AG10803 (cell line): ENCODE measurements around the gene S100A7A.

Source experiments
- DNase-seq: peaks from one replicate; pipeline ENCODE4 v3.0.0; 2010; ENCODE audit warnings: low read depth
- H3K4me3 ChIP-seq: 2 replicates; pipeline ENCODE4 v1.5.1; 2011; ENCODE audit warnings: mild to moderate bottlenecking, low read length, control low read depth
- TF ChIP-seq, protein P1 (sequence below): conservative IDR thresholded peaks from 2 replicates; pipeline ENCODE4 v1.5.1; 2011; ENCODE audit warnings: mild to moderate bottlenecking, low read length, control low read depth, inconsistent platforms

S100A7A gene

DNA sequence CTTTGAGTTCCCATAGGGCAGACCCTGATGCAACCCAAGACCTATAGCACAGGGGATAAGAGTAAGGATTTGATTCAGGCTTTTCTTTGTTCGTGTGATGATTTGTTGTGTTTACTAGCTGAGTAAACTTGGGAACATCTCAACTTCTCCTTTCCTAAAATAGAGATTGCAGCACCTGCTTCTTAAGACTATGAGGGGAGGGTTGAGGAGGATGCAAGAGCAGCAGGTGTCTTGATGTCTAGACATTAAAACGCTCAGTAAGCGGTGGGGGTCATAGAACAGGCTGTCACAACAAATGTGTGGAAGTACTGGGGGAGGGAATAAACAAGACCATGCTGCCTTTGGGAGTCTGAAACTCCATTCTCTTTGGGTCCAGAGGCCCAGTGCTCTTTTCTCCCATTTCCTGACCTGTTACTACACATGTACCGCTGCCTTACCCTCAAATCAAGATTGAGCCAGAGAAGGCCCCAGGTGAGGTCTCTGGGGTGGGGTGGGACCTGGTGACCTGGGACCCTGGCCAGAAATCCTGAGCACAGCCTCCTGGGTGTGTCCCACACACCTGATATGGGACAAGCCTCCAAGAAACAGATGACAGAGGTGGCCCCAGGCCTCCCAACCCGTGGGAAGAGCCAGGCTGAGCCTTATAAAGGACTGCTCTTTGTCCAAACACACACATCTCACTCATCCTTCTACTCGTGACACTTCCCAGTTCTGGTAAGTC lies at the start of gene S100A7A:
Gene S100A7A (plus strand): TSS at position 671 of the 721 bp plus-strand sequence. CDS start 1,563 bp downstream, outside the sequence.
- no peak within 1 kb of the TSS for H3K4me3 ChIP-seq
- DNase-seq, result no peak
- TF ChIP-seq, protein P1, sequence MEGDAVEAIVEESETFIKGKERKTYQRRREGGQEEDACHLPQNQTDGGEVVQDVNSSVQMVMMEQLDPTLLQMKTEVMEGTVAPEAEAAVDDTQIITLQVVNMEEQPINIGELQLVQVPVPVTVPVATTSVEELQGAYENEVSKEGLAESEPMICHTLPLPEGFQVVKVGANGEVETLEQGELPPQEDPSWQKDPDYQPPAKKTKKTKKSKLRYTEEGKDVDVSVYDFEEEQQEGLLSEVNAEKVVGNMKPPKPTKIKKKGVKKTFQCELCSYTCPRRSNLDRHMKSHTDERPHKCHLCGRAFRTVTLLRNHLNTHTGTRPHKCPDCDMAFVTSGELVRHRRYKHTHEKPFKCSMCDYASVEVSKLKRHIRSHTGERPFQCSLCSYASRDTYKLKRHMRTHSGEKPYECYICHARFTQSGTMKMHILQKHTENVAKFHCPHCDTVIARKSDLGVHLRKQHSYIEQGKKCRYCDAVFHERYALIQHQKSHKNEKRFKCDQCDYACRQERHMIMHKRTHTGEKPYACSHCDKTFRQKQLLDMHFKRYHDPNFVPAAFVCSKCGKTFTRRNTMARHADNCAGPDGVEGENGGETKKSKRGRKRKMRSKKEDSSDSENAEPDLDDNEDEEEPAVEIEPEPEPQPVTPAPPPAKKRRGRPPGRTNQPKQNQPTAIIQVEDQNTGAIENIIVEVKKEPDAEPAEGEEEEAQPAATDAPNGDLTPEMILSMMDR, result no peak

DNA sequence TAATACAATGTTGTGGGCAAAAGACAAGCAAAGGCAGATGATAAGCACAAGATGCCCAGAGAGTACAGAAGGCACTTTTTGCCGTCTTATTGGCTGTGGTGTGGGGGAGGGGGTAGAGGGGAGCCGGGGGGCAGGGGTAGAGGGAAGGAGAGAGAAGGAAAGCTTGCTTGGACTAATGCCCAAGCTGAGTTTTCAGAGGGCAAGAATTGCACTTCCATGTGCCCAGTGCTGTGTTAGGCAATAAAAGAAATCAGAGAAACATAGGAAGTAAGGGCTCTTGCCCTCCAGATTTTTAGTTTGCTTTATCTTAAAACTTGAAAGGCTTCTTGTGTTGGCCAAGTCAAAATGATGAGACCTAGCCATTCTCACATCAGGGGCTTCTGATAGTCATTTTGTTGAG lies 49.2 kb upstream of the S100A7A start:
- no peak overlapping the region for H3K4me3 ChIP-seq
- DNase-seq, result no peak
- TF ChIP-seq, protein P1, result no peak

DNA sequence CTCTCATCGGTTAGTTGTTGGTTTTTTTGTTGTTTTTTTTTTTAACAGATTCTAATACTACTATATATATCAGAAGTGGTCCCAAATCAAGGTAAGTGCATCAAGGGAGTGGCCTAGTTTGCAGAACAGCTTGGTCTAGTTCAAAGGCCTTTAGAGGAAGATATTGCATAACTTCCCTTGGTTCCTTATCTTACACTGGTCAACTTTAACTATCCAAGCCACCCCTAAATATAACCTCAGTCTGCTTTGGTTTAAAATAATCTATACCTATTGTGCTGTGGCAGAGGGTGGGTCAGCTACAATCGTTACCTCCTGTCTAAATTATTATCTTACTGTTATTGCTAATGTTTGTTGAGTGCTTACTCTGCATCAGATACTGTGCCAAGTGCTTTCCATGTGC lies 47.8 kb upstream of the S100A7A start:
- TF ChIP-seq, protein P1, result no peak
- H3K4me3 ChIP-seq, result no peak overlapping the region
- DNase-seq, result no peak

DNA sequence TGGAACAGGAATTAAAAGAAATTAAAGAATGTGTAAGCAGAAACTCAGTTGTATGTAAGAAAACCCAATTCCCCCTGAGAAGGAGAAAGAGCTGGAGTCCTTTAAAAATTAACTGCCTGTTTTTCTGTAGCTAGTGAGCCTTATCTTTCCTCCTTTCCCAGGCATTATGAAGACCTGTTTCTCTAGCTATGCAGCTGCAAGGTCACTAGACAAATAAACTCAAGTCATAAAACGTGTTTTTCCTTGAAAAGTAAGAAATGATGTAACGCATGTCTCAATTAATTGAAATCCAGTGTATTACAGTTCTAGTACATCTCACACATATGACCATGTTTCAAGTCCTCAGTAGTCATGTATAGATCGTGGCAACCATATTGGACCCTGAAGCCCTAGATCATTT lies 46.2 kb upstream of the S100A7A start:
- H3K4me3 ChIP-seq, result no peak overlapping the region
- TF ChIP-seq, protein P1, result no peak
- no peak for DNase-seq

DNA sequence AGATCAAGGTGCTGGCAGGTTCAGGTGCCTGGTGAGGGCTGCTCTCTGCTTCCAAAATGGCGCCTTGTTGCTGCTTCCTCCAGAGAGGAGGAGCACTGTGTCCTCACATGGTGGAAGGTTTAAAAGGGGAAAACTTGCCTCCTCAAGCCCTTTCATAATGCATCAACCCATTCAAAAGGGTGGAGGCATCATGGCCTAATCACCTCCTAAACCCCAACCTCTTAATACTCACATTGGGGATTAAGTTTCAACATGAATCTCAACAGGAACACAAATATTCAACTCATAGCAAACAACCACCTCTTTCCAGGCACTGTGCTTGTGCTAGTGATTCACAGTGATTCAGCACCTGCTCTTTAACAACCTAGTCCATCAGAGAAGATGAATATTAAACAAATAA lies 45.1 kb upstream of the S100A7A start:
- no peak for DNase-seq
- TF ChIP-seq, protein P1, result no peak
- no peak overlapping the region for H3K4me3 ChIP-seq

DNA sequence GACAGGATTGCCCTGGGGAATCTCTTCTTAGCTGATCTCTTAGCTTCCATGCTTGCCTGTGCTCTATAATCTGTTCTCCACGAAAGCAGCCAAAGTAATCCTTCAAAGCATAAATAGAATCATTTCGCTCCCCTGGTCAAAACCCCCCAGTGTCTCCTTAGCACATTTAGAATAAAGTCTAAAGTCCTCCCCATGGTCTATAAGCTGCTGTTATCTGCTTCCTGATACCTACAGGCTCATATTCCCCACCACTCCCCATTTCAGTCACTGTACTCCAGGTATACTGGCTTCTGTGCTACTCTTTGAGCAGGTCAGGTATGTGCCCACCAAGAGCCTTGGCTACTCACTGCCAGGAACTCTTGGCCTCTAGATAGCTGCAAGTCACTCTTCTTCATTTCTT lies 43.7 kb upstream of the S100A7A start:
- DNase-seq, result no peak
- TF ChIP-seq, protein P1, result no peak
- no peak overlapping the region for H3K4me3 ChIP-seq

DNA sequence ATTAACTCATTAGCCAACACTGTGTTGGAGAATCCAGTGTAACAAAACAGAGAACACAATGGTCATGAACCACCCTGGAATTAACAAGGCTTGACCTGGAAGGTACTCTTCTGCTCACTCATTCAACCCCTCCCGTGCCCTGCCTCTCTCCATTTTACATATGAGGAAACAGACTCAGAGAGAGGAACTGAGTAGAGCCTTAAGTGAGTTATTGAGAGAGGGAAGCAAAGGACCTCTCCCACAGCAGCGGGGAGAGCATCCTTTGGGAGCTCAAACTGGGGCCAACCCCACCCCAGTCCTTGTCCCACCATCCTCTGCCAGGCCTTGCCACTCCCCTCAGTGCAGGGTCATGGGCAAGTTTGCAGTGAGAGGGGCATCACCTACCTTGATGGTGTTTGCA lies 42.2 kb upstream of the S100A7A start:
- H3K4me3 ChIP-seq, result no peak overlapping the region
- TF ChIP-seq, protein P1, result no peak
- DNase-seq, result no peak
